HepG2 (cell line): ENCODE measurements around the gene RXRG. TPM values are rescaled to one million over a fixed set of nuclear protein-coding genes. Genes with fewer than 3 reads are reported as not detected.

Experiments
- ATAC-seq: fragments of 200-7000 bp; cut with Tn5 transposase; 3 replicates; pipeline ENCODE4 v1.9.1; 2020; ENCODE audit warnings: mild to moderate bottlenecking, moderate library complexity
- BruUV-seq: library from RNA; stranded (reverse); fragments of 400-500 nt; replicated peaks from 2 replicates; lab custom pipeline; 2021; lab: Mats Ljungman, UMichigan
- CTCF ChIA-PET: fragments of 300-600 bp; formaldehyde crosslinking; extraction: SDS; loops from one replicate; lab custom pipeline; 2021; ENCODE audit warnings: low total read pairs, inconsistent platforms, low intra/inter-chr PET ratio; lab: Yijun Ruan, JAX
- POLR2A ChIA-PET: fragments of 350-600 bp; sonication (Branson Sonifier 250); formaldehyde crosslinking; loops from one replicate; lab custom pipeline; 2020; ENCODE audit warnings: antibody characterized with exemption, inconsistent platforms; lab: Yijun Ruan, JAX
- DNase-seq: peaks from one replicate; pipeline ENCODE4 v3.0.0-alpha.2; 2015; ENCODE audit warnings: low spot score
- FAIRE-seq: peaks from 3 replicates; lab custom pipeline; 2011; peaks lifted over from hg19 to GRCh38; lab: Jason Lieb, UNC
- H2AFZ ChIP-seq: one replicate; pipeline ENCODE4 v1.6.1; 2011; ENCODE audit warnings: low read length, inconsistent platforms
- H3K27ac ChIP-seq: fragments of 300-600 bp; 3 replicates; pipeline ENCODE4 v1.8.0; 2011; ENCODE audit warnings: mixed run types, mild to moderate bottlenecking, mixed read lengths, low read length, inconsistent platforms; ENCODE audit not compliant: insufficient read depth; ENCODE audit errors: extremely low read length
- H3K27me3 ChIP-seq, 2 experiments: fragments of 200-600 bp in 1 of 2; 2 replicates in 1 of 2; 3 replicates in 1 of 2; pipeline versions ENCODE4 v1.6.0 to v1.8.0; 2011; ENCODE audit warnings: low read length in 2 of 2, mild to moderate bottlenecking in 2 of 2, moderate library complexity in 2 of 2, inconsistent platforms in 1 of 2; ENCODE audit not compliant: insufficient read depth in 2 of 2, control insufficient read depth in 1 of 2
- H3K36me3 ChIP-seq, 2 experiments: fragments of 200-600 bp in 1 of 2; replicated peaks in 1 of 2; 2 replicates in 1 of 2; 3 replicates in 1 of 2; pipeline versions ENCODE4 v1.5.1 to v1.8.0; 2011; ENCODE audit warnings: low read length in 2 of 2, inconsistent platforms in 1 of 2; ENCODE audit not compliant: insufficient read depth in 2 of 2, control insufficient read depth in 1 of 2
- H3K4me1 ChIP-seq: 2 replicates; pipeline ENCODE4 v1.5.1; 2012; ENCODE audit warnings: low read length, inconsistent platforms; ENCODE audit not compliant: insufficient read depth
- H3K4me2 ChIP-seq: 2 replicates; pipeline ENCODE4 v1.6.0; 2011; ENCODE audit warnings: low read depth, low read length, inconsistent platforms
- H3K4me3 ChIP-seq, 3 experiments: fragments of 200-600 bp in 1 of 3; sonication (generic), shearing (Covaris generic) in 1 of 3; replicated peaks in 1 of 3; 2 replicates each; pipeline ENCODE4 v1.5.1; 2011 to 2016; ENCODE audit warnings: low read length in 3 of 3, inconsistent platforms in 2 of 3, low read depth in 2 of 3, mild to moderate bottlenecking in 2 of 3, control low read depth in 1 of 3, mixed read lengths in 1 of 3; ENCODE audit not compliant: insufficient read depth in 1 of 3
- H3K79me2 ChIP-seq: one replicate; pipeline ENCODE4 v1.6.1; 2011; ENCODE audit warnings: low read length, inconsistent platforms; ENCODE audit not compliant: insufficient read depth
- H3K9ac ChIP-seq: 2 replicates; pipeline ENCODE4 v1.6.0; 2011; ENCODE audit warnings: mild to moderate bottlenecking, low read depth, low read length, inconsistent platforms; ENCODE audit not compliant: insufficient read depth
- H3K9me3 ChIP-seq: 2 replicates; pipeline ENCODE4 v1.5.1; 2012; ENCODE audit warnings: mild to moderate bottlenecking, low read length
- H4K20me1 ChIP-seq: 2 replicates; pipeline ENCODE4 v1.6.0; 2011; ENCODE audit warnings: inconsistent platforms, mild to moderate bottlenecking, low read length, moderate library complexity; ENCODE audit not compliant: insufficient read depth
- DBP ChIP-seq: sonication (generic); formaldehyde crosslinking; IDR thresholded peaks from 2 replicates; pipeline ENCODE4 v1.4.0; 2020; ENCODE audit warnings: missing genetic modification reagents; ENCODE audit errors: not compliant biosample characterization
- KLF9 ChIP-seq: IDR thresholded peaks from 2 replicates; pipeline ENCODE4 v1.6.1; 2016; ENCODE audit warnings: low read depth
- NR2C2 ChIP-seq: sonication (generic); formaldehyde crosslinking; IDR thresholded peaks from 2 replicates; pipeline ENCODE4 v1.4.0; 2020; ENCODE audit warnings: missing genetic modification reagents, mild to moderate bottlenecking, moderate library complexity, borderline replicate concordance
- USF2 ChIP-seq, 2 experiments: sonication (generic) in 1 of 2; formaldehyde crosslinking in 1 of 2; IDR thresholded peaks; 2 replicates each; pipeline versions ENCODE4 v1.5.1 to v1.6.1; 2011 to 2020; ENCODE audit warnings: borderline replicate concordance in 1 of 2, low read depth in 1 of 2, low read length in 1 of 2, mild to moderate bottlenecking in 1 of 2, missing genetic modification reagents in 1 of 2, moderate library complexity in 1 of 2
- ZNF264 ChIP-seq: sonication (generic); formaldehyde crosslinking; IDR thresholded peaks from 2 replicates; pipeline ENCODE4 v1.4.0; 2020; ENCODE audit warnings: missing genetic modification reagents
- ZNF276 ChIP-seq: sonication (generic); formaldehyde crosslinking; IDR thresholded peaks from 2 replicates; pipeline ENCODE4 v1.4.0; 2020; ENCODE audit warnings: mild to moderate bottlenecking, low read depth, missing genetic modification reagents
- WGBS: methylation state at CpG from one replicate; pipeline ENCODE4 v1.1.6; 2017; ENCODE audit warnings: low lambda C conversion rate; 5-methylcytosine and 5-hydroxymethylcytosine counted together
- in situ Hi-C: cut with HindIII; loops from 2 replicates; pipeline ENCODE4 v1.10.0; 2017; ENCODE audit warnings: low pct_unique_long_range_greater_than_20kb; ENCODE audit not compliant: extremely low pct_ligation_motif_present
- intact Hi-C: fragments of 100-400 bp; cut with micrococcal nuclease; formaldehyde crosslinking; loops from one replicate; pipeline ENCODE4 v1.10.0; 2022; ENCODE audit not compliant: unreplicated experiment
- polyA plus RNA-seq, 8 experiments: library from polyadenylated mRNA; depleted of rRNA in 3 of 8; stranded (reverse) in 7 of 8; unstranded in 1 of 8; fragments of >200 nt; fragmentation: Illumina TruSeq in 4 of 8; extraction: Trizol in 4 of 8; gene quantifications; 2 replicates each; pipeline versions ENCODE4 v1.2.1 to v1.2.3, GENCODE V29; 2011 to 2016; ENCODE audit warnings: low read depth in 4 of 8, missing spikeins in 1 of 8, mixed read lengths in 1 of 8; ENCODE audit not compliant: insufficient read depth in 1 of 8
- total RNA-seq, 5 experiments: library from RNA; depleted of rRNA; stranded (reverse); fragments of >200 nt; fragmentation: Illumina TruSeq; extraction: Trizol; gene quantifications; 2 replicates each; pipeline ENCODE4 v1.2.3, GENCODE V29; 2016; ENCODE audit warnings: low read depth in 1 of 5

RXRG gene
- total and polyA plus RNA-seq, 2 of the 13 experiments (the other 11 are each of a cell fraction or from before 2014, with no cell fraction given), result not detected

GRCh38 chr1:165354739-165355138, 90.2 kb downstream of the RXRG start (continued):
- TF ChIP-seq DBP (CRISPR knock-in tag), result no peak
- no peak for TF ChIP-seq ZNF276
- TF ChIP-seq KLF9 (CRISPR knock-in tag), result no peak

GRCh38 chr1:165353731-165354671, 90.9 kb downstream of the RXRG start:
- Histone ChIP-seq H3K4me3 (no peak overlapping the region), H3K4me2 (no peak overlapping the region), H3K27me3 (no peaks in the 10 kb centered on the region), H3K79me2 (no peaks in the 10 kb centered on the region), H3K27ac (no peak overlapping the region), H4K20me1 (no peaks in the 10 kb centered on the region), H3K9me3 (no peaks in the 10 kb centered on the region), H3K4me1 (no peaks in the 10 kb centered on the region), H3K36me3 (no peaks in the 10 kb centered on the region), H2AFZ (no peak overlapping the region), H3K9ac (no peak overlapping the region)
- no peak for DNase-seq
- intact Hi-C loops, result no loop called here
- no peak for TF ChIP-seq ZNF264
- no peak for TF ChIP-seq USF2 (IDR thresholded peaks at IDR 0.05; ENCODE audit: low read depth, low read length)
- TF ChIP-seq USF2 (CRISPR knock-in tag; IDR thresholded peaks at IDR 0.05; ENCODE audit: borderline replicate concordance), result no peak
- no peak for TF ChIP-seq NR2C2 (CRISPR knock-in tag)
- no peak for FAIRE-seq
- no peak for ATAC-seq
- in situ Hi-C loops, result no loop called here
- 75% methylated on average over 52 of the region's 52 CpGs for WGBS
- no TSS peak for BruUV-seq
- POLR2A ChIA-PET, result no interaction called here
- CTCF ChIA-PET, result no interaction called here
